VCaP (cell line): ENCODE results near the gene SLC22A1.

Experiments
- H3K27ac ChIP-seq: fragments of 450-650 bp; 2 replicates; pipeline ENCODE4 v1.5.1; 2017
- CTCF ChIP-seq: fragments of 450-650 bp; conservative IDR thresholded peaks from 2 replicates; pipeline ENCODE4 v1.5.1; 2017; ENCODE audit warnings: mild to moderate bottlenecking, moderate library complexity

The SLC22A1 gene

GRCh38 chr6:160116411-160116810 is 5.2 kb upstream of the SLC22A1 start:
- no peak overlapping the region for H3K27ac ChIP-seq
- no peak for TF ChIP-seq CTCF

GRCh38 chr6:160117137-160117536 is 4.5 kb upstream of the SLC22A1 start:
- no peak for TF ChIP-seq CTCF
- no peak overlapping the region for H3K27ac ChIP-seq

- TF ChIP-seq CTCF = no peak
Measured at GRCh38 chr6:160118620-160119229, 2.9 kb upstream of the SLC22A1 start.

GRCh38 chr6:160120087-160120486 is 1.5 kb upstream of the SLC22A1 start:
- H3K27ac ChIP-seq = no peak overlapping the region
- no peak for TF ChIP-seq CTCF

More at GRCh38 chr6:160118620-160119229, 2.9 kb upstream of the SLC22A1 start:
- no peak overlapping the region for H3K27ac ChIP-seq

- no peak for TF ChIP-seq CTCF
- no peak overlapping the region for H3K27ac ChIP-seq
Measured at GRCh38 chr6:160121981-160122380, 366 bp downstream of the SLC22A1 start.

GRCh38 chr6:160122744-160123143 is 1.1 kb downstream of the SLC22A1 start:
- no peak overlapping the region for H3K27ac ChIP-seq
- no peak for TF ChIP-seq CTCF

GRCh38 chr6:160124007-160124406 is 2.4 kb downstream of the SLC22A1 start:
- no peak overlapping the region for H3K27ac ChIP-seq
- no peak for TF ChIP-seq CTCF
